HEK293 (cell line): Measurements from ENCODE around the gene MAP1B.

Source experiments
- CTCF ChIA-PET: fragments of 350-600 bp; formaldehyde crosslinking; extraction: SDS; loops from one replicate; lab custom pipeline; 2021; ENCODE audit warnings: antibody characterized with exemption; lab: Yijun Ruan, JAX
- POLR2A ChIA-PET: fragments of 300-600 bp; formaldehyde crosslinking; extraction: SDS; loops from one replicate; lab custom pipeline; 2020; ENCODE audit warnings: antibody characterized with exemption, inconsistent platforms; lab: Yijun Ruan, JAX
- H3K27ac ChIP-seq: fragments of 200-500 bp; sonication (Bioruptor generic); 2 replicates; pipeline ENCODE4 v1.5.1; 2014; ENCODE audit warnings: low read depth, low read length, control low read depth, inconsistent platforms; ENCODE audit errors: extremely low read depth
- H3K36me3 ChIP-seq, 2 experiments: fragments of 200-500 bp in 1 of 2; sonication (Bioruptor generic) in 1 of 2; 1 replicate in 1 of 2; 2 replicates in 1 of 2; pipeline ENCODE4 v1.5.1; 2014 to 2017; ENCODE audit warnings: inconsistent platforms in 2 of 2, low read length in 2 of 2; ENCODE audit not compliant: control insufficient read depth in 2 of 2, insufficient read depth in 1 of 2
- H3K4me1 ChIP-seq: fragments of 200-500 bp; sonication (Bioruptor generic); 2 replicates; pipeline ENCODE4 v1.5.1; 2014; ENCODE audit warnings: mild to moderate bottlenecking, low read length, inconsistent platforms; ENCODE audit not compliant: control insufficient read depth, insufficient read depth
- H3K4me3 ChIP-seq: 2 replicates; pipeline ENCODE4 v1.5.1; 2011; ENCODE audit warnings: low read depth, mild to moderate bottlenecking, control low read depth, low read length, moderate library complexity
- H3K9me3 ChIP-seq: fragments of 200-500 bp; sonication (Bioruptor generic); 2 replicates; pipeline ENCODE4 v1.5.1; 2014; ENCODE audit warnings: low read depth, low read length, inconsistent platforms; ENCODE audit not compliant: control insufficient read depth, insufficient read depth
- GLIS1 ChIP-seq: fragments of 450-650 bp; formaldehyde crosslinking; IDR thresholded peaks from 2 replicates; pipeline ENCODE4 v1.5.1; 2016; ENCODE audit warnings: missing biosample characterization, missing genetic modification characterization
- KLF7 ChIP-seq: fragments of 450-650 bp; formaldehyde crosslinking; IDR thresholded peaks from 2 replicates; pipeline ENCODE4 v1.5.1; 2016; ENCODE audit warnings: missing biosample characterization, missing genetic modification characterization, borderline replicate concordance
- SETDB1 ChIP-seq: IDR thresholded peaks from one replicate; pipeline ENCODE4 v1.6.1; 2017; ENCODE audit warnings: mild to moderate bottlenecking, low read length, moderate library complexity, mixed read lengths; ENCODE audit not compliant: insufficient read length
- ZBTB20 ChIP-seq: fragments of 450-650 bp; formaldehyde crosslinking; IDR thresholded peaks from 2 replicates; pipeline ENCODE4 v1.5.1; 2016; ENCODE audit warnings: missing biosample characterization, missing genetic modification characterization
- ZBTB21 ChIP-seq: fragments of 450-650 bp; formaldehyde crosslinking; IDR thresholded peaks from 2 replicates; pipeline ENCODE4 v1.5.1; 2017; ENCODE audit warnings: missing biosample characterization, missing genetic modification characterization
- ZNF175 ChIP-seq: fragments of 450-650 bp; formaldehyde crosslinking; IDR thresholded peaks from 2 replicates; pipeline ENCODE4 v1.5.1; 2016; ENCODE audit warnings: missing biosample characterization, missing genetic modification characterization
- ZNF221 ChIP-seq: fragments of 450-650 bp; formaldehyde crosslinking; IDR thresholded peaks from 2 replicates; pipeline ENCODE4 v1.5.1; 2017; ENCODE audit warnings: missing biosample characterization, missing genetic modification characterization, borderline replicate concordance
- ZNF324 ChIP-seq: fragments of 450-650 bp; formaldehyde crosslinking; IDR thresholded peaks from 2 replicates; pipeline ENCODE4 v1.5.1; 2016; ENCODE audit warnings: missing biosample characterization, missing genetic modification characterization
- ZNF335 ChIP-seq: fragments of 450-650 bp; formaldehyde crosslinking; conservative IDR thresholded peaks from 2 replicates; pipeline ENCODE4 v1.5.1; 2016; ENCODE audit warnings: missing biosample characterization, missing genetic modification characterization
- ZNF610 ChIP-seq: fragments of 450-650 bp; formaldehyde crosslinking; IDR thresholded peaks from 2 replicates; pipeline ENCODE4 v1.5.1; 2016; ENCODE audit warnings: missing biosample characterization, missing genetic modification characterization, borderline replicate concordance
- ZNF660 ChIP-seq: fragments of 450-650 bp; IDR thresholded peaks from 2 replicates; pipeline ENCODE4 v1.5.1; 2018; ENCODE audit warnings: missing biosample characterization, mild to moderate bottlenecking, missing genetic modification characterization
- ZNF664 ChIP-seq: fragments of 450-650 bp; formaldehyde crosslinking; IDR thresholded peaks from 2 replicates; pipeline ENCODE4 v1.5.1; 2016; ENCODE audit warnings: missing biosample characterization, missing genetic modification characterization
- ZXDB ChIP-seq: fragments of 450-650 bp; formaldehyde crosslinking; IDR thresholded peaks from 2 replicates; pipeline ENCODE4 v1.5.1; 2016; ENCODE audit warnings: missing biosample characterization, missing genetic modification characterization
- TF ChIP-seq, protein P1 (sequence below): fragments of 450-650 bp; formaldehyde crosslinking; IDR thresholded peaks from 2 replicates; pipeline ENCODE4 v1.5.1; 2016; ENCODE audit warnings: missing biosample characterization, missing genetic modification characterization
- TF ChIP-seq, protein P2 (sequence below): fragments of 450-650 bp; formaldehyde crosslinking; IDR thresholded peaks from 2 replicates; pipeline ENCODE4 v1.5.1; 2016; ENCODE audit warnings: missing biosample characterization, missing genetic modification characterization
- TF ChIP-seq, protein P3 (sequence below): fragments of 450-650 bp; formaldehyde crosslinking; IDR thresholded peaks from 2 replicates; pipeline ENCODE4 v1.5.1; 2016; ENCODE audit warnings: missing biosample characterization, missing genetic modification characterization
- TF ChIP-seq, protein P4 (sequence below): fragments of 450-650 bp; formaldehyde crosslinking; conservative IDR thresholded peaks from 2 replicates; pipeline ENCODE4 v1.5.1; 2016; ENCODE audit warnings: low read depth, missing biosample characterization, missing genetic modification characterization

MAP1B gene

DNA sequence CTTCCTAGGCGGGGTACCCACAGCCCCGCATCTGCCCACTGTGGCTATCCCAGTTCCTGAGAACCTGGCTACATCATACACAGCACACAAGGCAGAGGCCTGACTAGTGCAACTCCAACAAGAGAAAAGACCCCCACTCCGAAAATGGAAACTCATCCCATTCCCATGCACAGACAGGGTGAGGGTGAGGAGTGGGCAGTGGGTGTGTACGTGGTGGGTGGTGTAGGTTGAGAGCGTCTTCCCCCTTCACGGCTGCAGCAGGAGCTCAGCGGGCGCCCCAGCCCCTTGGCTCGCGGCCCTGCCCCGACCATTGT, 501 bp upstream of the MAP1B start:
- H3K4me3 ChIP-seq: peak overlapping the region; percentile 76
- CTCF ChIA-PET: no interaction called here
- no peaks in the 10 kb centered on the region for H3K36me3 ChIP-seq
- TF ChIP-seq, protein P1, sequence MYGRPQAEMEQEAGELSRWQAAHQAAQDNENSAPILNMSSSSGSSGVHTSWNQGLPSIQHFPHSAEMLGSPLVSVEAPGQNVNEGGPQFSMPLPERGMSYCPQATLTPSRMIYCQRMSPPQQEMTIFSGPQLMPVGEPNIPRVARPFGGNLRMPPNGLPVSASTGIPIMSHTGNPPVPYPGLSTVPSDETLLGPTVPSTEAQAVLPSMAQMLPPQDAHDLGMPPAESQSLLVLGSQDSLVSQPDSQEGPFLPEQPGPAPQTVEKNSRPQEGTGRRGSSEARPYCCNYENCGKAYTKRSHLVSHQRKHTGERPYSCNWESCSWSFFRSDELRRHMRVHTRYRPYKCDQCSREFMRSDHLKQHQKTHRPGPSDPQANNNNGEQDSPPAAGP: 0 out of 2 replicates have a peak, but pooled peaks have one; percentile 66
- TF ChIP-seq ZBTB20 (tag by site-specific recombination): peak; percentile 66; the same call in 1 of the 2 replicates
- peak; percentile 26 for TF ChIP-seq SETDB1
- no peak for TF ChIP-seq GLIS1
- TF ChIP-seq ZNF335: peak; percentile 94
- TF ChIP-seq, protein P2, sequence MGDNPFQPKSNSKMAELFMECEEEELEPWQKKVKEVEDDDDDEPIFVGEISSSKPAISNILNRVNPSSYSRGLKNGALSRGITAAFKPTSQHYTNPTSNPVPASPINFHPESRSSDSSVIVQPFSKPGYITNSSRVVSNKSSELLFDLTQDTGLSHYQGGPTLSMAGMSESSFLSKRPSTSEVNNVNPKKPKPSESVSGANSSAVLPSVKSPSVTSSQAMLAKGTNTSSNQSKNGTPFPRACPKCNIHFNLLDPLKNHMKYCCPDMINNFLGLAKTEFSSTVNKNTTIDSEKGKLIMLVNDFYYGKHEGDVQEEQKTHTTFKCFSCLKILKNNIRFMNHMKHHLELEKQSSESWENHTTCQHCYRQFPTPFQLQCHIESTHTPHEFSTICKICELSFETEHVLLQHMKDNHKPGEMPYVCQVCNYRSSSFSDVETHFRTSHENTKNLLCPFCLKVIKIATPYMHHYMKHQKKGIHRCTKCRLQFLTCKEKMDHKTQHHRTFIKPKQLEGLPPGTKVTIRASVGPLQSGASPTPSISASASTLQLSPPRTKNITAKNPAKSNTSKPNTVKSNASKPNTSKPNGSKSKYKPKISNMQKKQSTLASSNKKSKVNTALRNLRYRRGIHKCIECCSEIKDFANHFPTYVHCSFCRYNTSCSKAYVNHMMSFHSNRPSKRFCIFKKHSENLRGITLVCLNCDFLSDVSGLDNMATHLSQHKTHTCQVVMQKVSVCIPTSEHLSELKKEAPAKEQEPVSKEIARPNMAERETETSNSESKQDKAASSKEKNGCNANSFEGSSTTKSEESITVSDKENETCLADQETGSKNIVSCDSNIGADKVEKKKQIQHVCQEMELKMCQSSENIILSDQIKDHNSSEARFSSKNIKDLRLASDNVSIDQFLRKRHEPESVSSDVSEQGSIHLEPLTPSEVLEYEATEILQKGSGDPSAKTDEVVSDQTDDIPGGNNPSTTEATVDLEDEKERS (tag by site-specific recombination): peak; percentile 10; the same call in 1 of the 2 replicates
- TF ChIP-seq, protein P3, sequence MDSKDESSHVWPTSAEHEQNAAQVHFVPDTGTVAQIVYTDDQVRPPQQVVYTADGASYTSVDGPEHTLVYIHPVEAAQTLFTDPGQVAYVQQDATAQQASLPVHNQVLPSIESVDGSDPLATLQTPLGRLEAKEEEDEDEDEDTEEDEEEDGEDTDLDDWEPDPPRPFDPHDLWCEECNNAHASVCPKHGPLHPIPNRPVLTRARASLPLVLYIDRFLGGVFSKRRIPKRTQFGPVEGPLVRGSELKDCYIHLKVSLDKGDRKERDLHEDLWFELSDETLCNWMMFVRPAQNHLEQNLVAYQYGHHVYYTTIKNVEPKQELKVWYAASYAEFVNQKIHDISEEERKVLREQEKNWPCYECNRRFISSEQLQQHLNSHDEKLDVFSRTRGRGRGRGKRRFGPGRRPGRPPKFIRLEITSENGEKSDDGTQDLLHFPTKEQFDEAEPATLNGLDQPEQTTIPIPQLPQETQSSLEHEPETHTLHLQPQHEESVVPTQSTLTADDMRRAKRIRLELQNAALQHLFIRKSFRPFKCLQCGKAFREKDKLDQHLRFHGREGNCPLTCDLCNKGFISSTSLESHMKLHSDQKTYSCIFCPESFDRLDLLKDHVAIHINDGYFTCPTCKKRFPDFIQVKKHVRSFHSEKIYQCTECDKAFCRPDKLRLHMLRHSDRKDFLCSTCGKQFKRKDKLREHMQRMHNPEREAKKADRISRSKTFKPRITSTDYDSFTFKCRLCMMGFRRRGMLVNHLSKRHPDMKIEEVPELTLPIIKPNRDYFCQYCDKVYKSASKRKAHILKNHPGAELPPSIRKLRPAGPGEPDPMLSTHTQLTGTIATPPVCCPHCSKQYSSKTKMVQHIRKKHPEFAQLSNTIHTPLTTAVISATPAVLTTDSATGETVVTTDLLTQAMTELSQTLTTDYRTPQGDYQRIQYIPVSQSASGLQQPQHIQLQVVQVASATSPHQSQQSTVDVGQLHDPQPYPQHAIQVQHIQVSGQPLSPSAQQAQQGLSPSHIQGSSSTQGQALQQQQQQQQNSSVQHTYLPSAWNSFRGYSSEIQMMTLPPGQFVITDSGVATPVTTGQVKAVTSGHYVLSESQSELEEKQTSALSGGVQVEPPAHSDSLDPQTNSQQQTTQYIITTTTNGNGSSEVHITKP (tag by site-specific recombination): no peak
- TF ChIP-seq ZXDB: peak; percentile 65; the same call in 1 of the 2 replicates
- peak; percentile 70; the same call in 1 of the 2 replicates for TF ChIP-seq ZNF221
- TF ChIP-seq ZBTB21 (tag by site-specific recombination): 0 out of 2 replicates have a peak, but pooled peaks have one; percentile 40
- TF ChIP-seq ZNF324 (tag by site-specific recombination): peak; percentile 56; the same call in 1 of the 2 replicates
- no peak for TF ChIP-seq KLF7 (tag by site-specific recombination)
- no peak for TF ChIP-seq ZNF610 (tag by site-specific recombination)
- TF ChIP-seq, protein P4, sequence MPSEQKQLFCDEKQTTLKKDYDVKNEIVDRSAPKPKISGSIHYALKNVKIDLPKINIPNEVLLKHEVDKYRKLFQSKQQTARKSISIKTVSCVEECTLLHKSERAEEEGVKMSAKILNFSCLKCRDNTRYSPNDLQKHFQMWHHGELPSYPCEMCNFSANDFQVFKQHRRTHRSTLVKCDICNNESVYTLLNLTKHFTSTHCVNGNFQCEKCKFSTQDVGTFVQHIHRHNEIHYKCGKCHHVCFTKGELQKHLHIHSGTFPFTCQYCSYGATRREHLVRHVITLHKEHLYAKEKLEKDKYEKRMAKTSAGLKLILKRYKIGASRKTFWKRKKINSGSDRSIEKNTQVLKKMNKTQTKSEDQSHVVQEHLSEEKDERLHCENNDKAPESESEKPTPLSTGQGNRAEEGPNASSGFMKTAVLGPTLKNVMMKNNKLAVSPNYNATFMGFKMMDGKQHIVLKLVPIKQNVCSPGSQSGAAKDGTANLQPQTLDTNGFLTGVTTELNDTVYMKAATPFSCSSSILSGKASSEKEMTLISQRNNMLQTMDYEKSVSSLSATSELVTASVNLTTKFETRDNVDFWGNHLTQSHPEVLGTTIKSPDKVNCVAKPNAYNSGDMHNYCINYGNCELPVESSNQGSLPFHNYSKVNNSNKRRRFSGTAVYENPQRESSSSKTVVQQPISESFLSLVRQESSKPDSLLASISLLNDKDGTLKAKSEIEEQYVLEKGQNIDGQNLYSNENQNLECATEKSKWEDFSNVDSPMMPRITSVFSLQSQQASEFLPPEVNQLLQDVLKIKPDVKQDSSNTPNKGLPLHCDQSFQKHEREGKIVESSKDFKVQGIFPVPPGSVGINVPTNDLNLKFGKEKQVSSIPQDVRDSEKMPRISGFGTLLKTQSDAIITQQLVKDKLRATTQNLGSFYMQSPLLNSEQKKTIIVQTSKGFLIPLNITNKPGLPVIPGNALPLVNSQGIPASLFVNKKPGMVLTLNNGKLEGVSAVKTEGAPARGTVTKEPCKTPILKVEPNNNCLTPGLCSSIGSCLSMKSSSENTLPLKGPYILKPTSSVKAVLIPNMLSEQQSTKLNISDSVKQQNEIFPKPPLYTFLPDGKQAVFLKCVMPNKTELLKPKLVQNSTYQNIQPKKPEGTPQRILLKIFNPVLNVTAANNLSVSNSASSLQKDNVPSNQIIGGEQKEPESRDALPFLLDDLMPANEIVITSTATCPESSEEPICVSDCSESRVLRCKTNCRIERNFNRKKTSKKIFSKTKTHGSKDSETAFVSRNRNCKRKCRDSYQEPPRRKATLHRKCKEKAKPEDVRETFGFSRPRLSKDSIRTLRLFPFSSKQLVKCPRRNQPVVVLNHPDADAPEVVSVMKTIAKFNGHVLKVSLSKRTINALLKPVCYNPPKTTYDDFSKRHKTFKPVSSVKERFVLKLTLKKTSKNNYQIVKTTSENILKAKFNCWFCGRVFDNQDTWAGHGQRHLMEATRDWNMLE: peak; percentile 59; the same call in 1 of the 2 replicates
- no peak for TF ChIP-seq ZNF664
- TF ChIP-seq ZNF660 (tag by site-specific recombination): no peak
- no peak for TF ChIP-seq ZNF175
- TF ChIP-seq, all 188 proteins: peak for 10
- no peaks in the 10 kb centered on the region; the same call in 1 of the 2 replicates for H3K4me1 ChIP-seq
- no peaks in the 10 kb centered on the region for H3K9me3 ChIP-seq
- POLR2A ChIA-PET: interaction anchor here (1.7 kb wide), 1 partner anchor 202 kb away, joined by 4 read pairs; no protein-coding TSS in a partner anchor
- peak overlapping the region; percentile 84; the same call in 1 of the 2 replicates for H3K27ac ChIP-seq
